GM03348 (cell line): Measurements from ENCODE around the gene ENOX1.
A peak's percentile ranks its signal among the peaks of the same experiment; 100 is the strongest.

Source experiments
- DNase-seq: peaks from one replicate; pipeline ENCODE4 v3.0.0; 2012; ENCODE audit warnings: low spot score

ENOX1 gene

GRCh38 chr13:43487461-43487860, 299.3 kb downstream of the ENOX1 start:
- DNase-seq, result no peak

- DNase-seq, result no peak
Observed at GRCh38 chr13:43484432-43485225, 302.1 kb downstream of the ENOX1 start.

GRCh38 chr13:43483930-43484329, 302.8 kb downstream of the ENOX1 start:
- DNase-seq, result no peak

- DNase-seq, result no peak
Observed at GRCh38 chr13:43482641-43483040, 304.1 kb downstream of the ENOX1 start.

- DNase-seq, result no peak
Observed at GRCh38 chr13:43482026-43482425, 304.7 kb downstream of the ENOX1 start.

- DNase-seq, result no peak
Observed at GRCh38 chr13:43478902-43479301, 307.9 kb downstream of the ENOX1 start.

- no peak for DNase-seq
Observed at GRCh38 chr13:43478211-43478610, 308.6 kb downstream of the ENOX1 start.

- no peak for DNase-seq
Observed at GRCh38 chr13:43475140-43475539, 311.6 kb downstream of the ENOX1 start.

GRCh38 chr13:43473437-43473836, 313.3 kb downstream of the ENOX1 start:
- no peak for DNase-seq

GRCh38 chr13:43472980-43473379, 313.8 kb downstream of the ENOX1 start:
- DNase-seq, result no peak

- DNase-seq, result no peak
Observed at GRCh38 chr13:43472339-43472738, 314.4 kb downstream of the ENOX1 start.

- no peak for DNase-seq
Observed at GRCh38 chr13:43470610-43471009, 316.2 kb downstream of the ENOX1 start.

- no peak for DNase-seq
Observed at GRCh38 chr13:43469791-43470190, 317.0 kb downstream of the ENOX1 start.

GRCh38 chr13:43464578-43465264, 322.1 kb downstream of the ENOX1 start:
- no peak for DNase-seq

- DNase-seq, result no peak
Observed at GRCh38 chr13:43448605-43449336, 338.0 kb downstream of the ENOX1 start.

- DNase-seq, result peak; percentile 15
Observed at GRCh38 chr13:43446126-43446525, 340.6 kb downstream of the ENOX1 start.

GRCh38 chr13:43445668-43446067, 341.1 kb downstream of the ENOX1 start:
- no peak for DNase-seq

GRCh38 chr13:43444081-43444480, 342.7 kb downstream of the ENOX1 start:
- DNase-seq, result no peak

- no peak for DNase-seq
Observed at GRCh38 chr13:43441899-43442499, 344.8 kb downstream of the ENOX1 start.

GRCh38 chr13:43441464-43441863, 345.3 kb downstream of the ENOX1 start:
- no peak for DNase-seq

GRCh38 chr13:43434191-43434590, 352.6 kb downstream of the ENOX1 start:
- no peak for DNase-seq

GRCh38 chr13:43433691-43434141, 353.1 kb downstream of the ENOX1 start:
- DNase-seq, result peak; percentile 3
